ENCODE results near the gene CNTNAP5. TPM values are rescaled to one million over a fixed set of nuclear protein-coding genes. Genes with fewer than 3 reads are reported as not detected.

CNTNAP5 gene
- total and polyA plus RNA-seq, 2 donors (not counting 1 experiment from before 2014, with no cell fraction given): not detected

GRCh38 chr2:124586835-124587234 is 561.7 kb downstream of the CNTNAP5 start:
- Histone ChIP-seq H3K4me2 (replicated peaks; ENCODE audit: low read depth, low read length, poor library complexity, severe bottlenecking) (no peak overlapping the region), H3K4me3 (ENCODE audit: control extremely low read depth in 1 of 5, extremely low read depth in 1 of 5, insufficient read depth in 1 of 5, low read depth in 2 of 5, low read length in 4 of 5) (no peak overlapping the region), H3K9ac (ENCODE audit: low read length) (no peak overlapping the region), H3K4me1 (ENCODE audit: control insufficient read depth in 2 of 2, insufficient read depth in 2 of 2, low read length in 2 of 2) (no peaks in the 10 kb centered on the region), H4K20me1 (ENCODE audit: control insufficient read depth, insufficient read depth, low read length, poor library complexity, severe bottlenecking) (no peaks in the 10 kb centered on the region), H3K27ac (ENCODE audit: low read length in 2 of 2) (no peak overlapping the region), H3K36me3 (replicated peaks in 1 of 2; ENCODE audit: control extremely low read depth in 1 of 2, control insufficient read depth in 1 of 2, extremely low read depth in 1 of 2, insufficient read depth in 2 of 2, low read length in 1 of 2) (no peaks in the 10 kb centered on the region), H2AFZ (ENCODE audit: insufficient read depth, low read depth, low read length, poor library complexity, severe bottlenecking) (no peak overlapping the region), H3K79me2 (ENCODE audit: control insufficient read depth, insufficient read depth, low read length) (no peaks in the 10 kb centered on the region), H3K27me3 (replicated peaks in 1 of 4; ENCODE audit: control extremely low read depth in 1 of 4, control insufficient read depth in 3 of 4, insufficient read depth in 4 of 4, low read length in 3 of 4) (no peaks in the 10 kb centered on the region), H3K9me3 (ENCODE audit: control extremely low read depth in 1 of 3, control insufficient read depth in 2 of 3, insufficient read depth in 1 of 3, low read length in 2 of 3) (no peaks in the 10 kb centered on the region)
- no peak for TF ChIP-seq CTCF (IDR thresholded peaks at IDR 0.05)
- no peak for TF ChIP-seq EZH2 (IDR thresholded peaks at IDR 0.05; ENCODE audit: borderline replicate concordance, insufficient read depth, low read depth, low read length, poor library complexity, severe bottlenecking)
- Mint-ChIP-seq H3K4me1 (no peaks in the 10 kb centered on the region), H3K4me3 (no peak overlapping the region), H3K27me3 (no peaks in the 10 kb centered on the region), H3K27ac (no peak overlapping the region), H3K9me3 (ENCODE audit: insufficient read depth) (peaks cover 2% of the 10 kb centered on the region)
- CTCF ChIA-PET: no interaction called here
- intact Hi-C loops (cut with micrococcal nuclease): no loop called here
- POLR2A ChIA-PET: no interaction called here
- 100% methylated on average over 1 of the region's 2 CpGs for WGBS (ENCODE audit: insufficient coverage)
- DNase-seq (no peak), ATAC-seq (ENCODE audit: low read depth) (no peak)

GRCh38 chr2:124589971-124590370 is 564.9 kb downstream of the CNTNAP5 start:
- Histone ChIP-seq H3K27me3 (replicated peaks in 1 of 4; ENCODE audit: control extremely low read depth in 1 of 4, control insufficient read depth in 3 of 4, insufficient read depth in 4 of 4, low read length in 3 of 4) (no peaks in the 10 kb centered on the region), H3K4me3 (ENCODE audit: control extremely low read depth in 1 of 5, extremely low read depth in 1 of 5, insufficient read depth in 1 of 5, low read depth in 2 of 5, low read length in 4 of 5) (no peak overlapping the region), H3K9ac (ENCODE audit: low read length) (no peak overlapping the region), H3K4me1 (ENCODE audit: control insufficient read depth in 2 of 2, insufficient read depth in 2 of 2, low read length in 2 of 2) (no peaks in the 10 kb centered on the region), H3K79me2 (ENCODE audit: control insufficient read depth, insufficient read depth, low read length) (no peaks in the 10 kb centered on the region), H4K20me1 (ENCODE audit: control insufficient read depth, insufficient read depth, low read length, poor library complexity, severe bottlenecking) (no peaks in the 10 kb centered on the region), H3K9me3 (ENCODE audit: control extremely low read depth in 1 of 3, control insufficient read depth in 2 of 3, insufficient read depth in 1 of 3, low read length in 2 of 3) (no peaks in the 10 kb centered on the region), H3K36me3 (replicated peaks in 1 of 2; ENCODE audit: control extremely low read depth in 1 of 2, control insufficient read depth in 1 of 2, extremely low read depth in 1 of 2, insufficient read depth in 2 of 2, low read length in 1 of 2) (no peaks in the 10 kb centered on the region), H3K4me2 (replicated peaks; ENCODE audit: low read depth, low read length, poor library complexity, severe bottlenecking) (no peak overlapping the region), H2AFZ (ENCODE audit: insufficient read depth, low read depth, low read length, poor library complexity, severe bottlenecking) (no peak overlapping the region), H3K27ac (ENCODE audit: low read length in 2 of 2) (no peak overlapping the region)
- ChIA-PET POLR2A (no interaction called here), CTCF (no interaction called here)
- intact Hi-C loops (cut with micrococcal nuclease): no loop called here
- H3K27me3 Mint-ChIP-seq: no peaks in the 10 kb centered on the region
- no peak overlapping the region for H3K27ac Mint-ChIP-seq
- H3K4me1 Mint-ChIP-seq: no peaks in the 10 kb centered on the region
- ATAC-seq (ENCODE audit: low read depth) (no peak), DNase-seq (no peak)
- H3K9me3 Mint-ChIP-seq (ENCODE audit: insufficient read depth): peaks cover 2% of the 10 kb centered on the region
- no peak for TF ChIP-seq CTCF (IDR thresholded peaks at IDR 0.05)
- TF ChIP-seq EZH2 (IDR thresholded peaks at IDR 0.05; ENCODE audit: borderline replicate concordance, insufficient read depth, low read depth, low read length, poor library complexity, severe bottlenecking): no peak
- no peak overlapping the region for H3K4me3 Mint-ChIP-seq
- 100% methylated on average over 2 of the region's 3 CpGs for WGBS (ENCODE audit: insufficient coverage)
